ENCODE data around the gene PHACTR1.
"Not testable (repeated sequence)": the region's sequence is repeated elsewhere in the genome, so short reads cannot be mapped to it uniquely, and the experiment has no call there.

The PHACTR1 gene

GRCh38 chr6:13308332-13308731 is 591.8 kb downstream of the PHACTR1 start:
- DNase-seq: no peak
- TF ChIP-seq GATA1 (IDR thresholded peaks at IDR 0.05; ENCODE audit: low read depth, low read length): no peak
- no peak for TF ChIP-seq POLR2A (IDR thresholded peaks at IDR 0.05; ENCODE audit: low read length)

GRCh38 chr6:13311155-13311554 is 594.6 kb downstream of the PHACTR1 start:
- TF ChIP-seq POLR2A (IDR thresholded peaks at IDR 0.05; ENCODE audit: low read length): no peak
- TF ChIP-seq GATA1 (IDR thresholded peaks at IDR 0.05; ENCODE audit: low read depth, low read length): no peak
- DNase-seq: no peak

DNA sequence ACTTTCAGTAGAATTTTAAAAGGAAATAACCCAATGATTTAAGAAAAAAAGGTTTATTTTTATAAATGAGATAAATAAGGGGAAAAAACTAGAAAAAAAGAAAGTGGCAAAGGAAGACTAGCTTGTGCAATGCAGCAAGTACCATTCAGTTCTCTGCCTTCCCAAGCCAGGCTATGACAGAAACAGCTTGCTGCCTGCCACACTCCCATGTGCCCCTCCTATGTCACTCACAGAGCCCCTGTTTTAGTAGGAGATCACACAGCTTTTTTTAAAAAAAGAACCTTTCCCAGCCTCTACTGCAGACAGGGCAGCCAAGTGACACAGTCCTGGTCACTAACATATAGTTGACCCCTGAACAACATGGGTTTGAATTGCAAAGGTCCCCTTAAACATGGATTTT is 598.2 kb downstream of the PHACTR1 start:
- TF ChIP-seq GATA1 (IDR thresholded peaks at IDR 0.05; ENCODE audit: low read depth, low read length): no peak
- no peak for TF ChIP-seq POLR2A (IDR thresholded peaks at IDR 0.05; ENCODE audit: low read length)
- DNase-seq: no peak

DNA sequence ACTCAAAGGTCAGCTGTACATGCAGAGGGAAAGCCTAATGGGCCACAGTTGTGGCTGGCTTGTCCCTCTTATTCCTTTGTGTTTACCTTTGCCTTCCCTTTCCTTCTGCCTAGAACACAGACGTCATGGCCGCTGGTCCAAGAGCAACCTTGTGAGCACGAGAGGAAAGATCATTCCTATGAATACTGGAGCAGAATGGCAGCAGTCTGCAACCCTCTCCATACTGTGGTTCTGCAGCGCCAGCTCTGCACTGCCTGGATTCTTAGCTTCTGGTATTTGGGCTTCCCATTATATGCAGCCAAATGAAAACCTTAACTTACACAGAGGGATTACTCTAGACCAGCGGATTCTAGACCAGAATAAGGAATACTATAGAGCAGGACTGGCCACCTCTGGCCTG is 599.3 kb downstream of the PHACTR1 start:
- DNase-seq: no peak
- TF ChIP-seq POLR2A (IDR thresholded peaks at IDR 0.05; ENCODE audit: low read length) (no peak), GATA1 (IDR thresholded peaks at IDR 0.05; ENCODE audit: low read depth, low read length) (no peak)

- no peak for TF ChIP-seq GATA1 (IDR thresholded peaks at IDR 0.05; ENCODE audit: low read depth, low read length)
- TF ChIP-seq POLR2A (IDR thresholded peaks at IDR 0.05; ENCODE audit: low read length): no peak
- no peak for DNase-seq
Measured at GRCh38 chr6:13318821-13319220, 602.3 kb downstream of the PHACTR1 start.

- DNase-seq: peak; percentile 38 to 87
Measured at GRCh38 chr6:13319891-13320564, 603.5 kb downstream of the PHACTR1 start.

DNA sequence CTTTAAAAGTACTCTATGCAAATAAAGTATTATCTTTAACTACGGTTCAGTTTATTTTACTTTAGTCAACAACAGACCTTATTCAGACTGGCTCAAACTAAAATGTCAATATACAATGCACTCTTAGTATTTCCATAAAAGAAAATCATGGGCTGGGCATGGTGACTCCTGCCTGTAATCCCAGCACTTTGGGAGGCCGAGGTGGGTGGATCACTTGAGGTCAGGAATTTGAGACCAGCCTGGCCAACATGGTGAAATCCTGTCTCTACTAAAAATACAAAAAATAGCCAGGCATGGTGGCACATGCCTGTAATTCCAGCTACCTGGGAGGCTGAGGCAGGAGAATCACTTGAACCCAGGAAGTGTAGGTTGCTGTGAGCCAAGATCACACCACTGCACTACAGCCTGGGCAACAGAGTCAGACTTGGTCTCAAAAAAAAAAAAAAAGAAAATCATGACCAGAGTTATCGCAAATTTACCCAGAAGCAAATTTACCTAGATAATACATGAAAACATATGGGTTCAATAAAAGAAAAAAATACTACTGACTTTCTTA is 609.5 kb downstream of the PHACTR1 start:
- not testable (repeated sequence) for DNase-seq

More at GRCh38 chr6:13319891-13320564, 603.5 kb downstream of the PHACTR1 start:
- TF ChIP-seq GATA1 (IDR thresholded peaks at IDR 0.05; ENCODE audit: low read depth, low read length) (no peak), POLR2A (IDR thresholded peaks at IDR 0.05; ENCODE audit: low read length) (no peak)

DNA sequence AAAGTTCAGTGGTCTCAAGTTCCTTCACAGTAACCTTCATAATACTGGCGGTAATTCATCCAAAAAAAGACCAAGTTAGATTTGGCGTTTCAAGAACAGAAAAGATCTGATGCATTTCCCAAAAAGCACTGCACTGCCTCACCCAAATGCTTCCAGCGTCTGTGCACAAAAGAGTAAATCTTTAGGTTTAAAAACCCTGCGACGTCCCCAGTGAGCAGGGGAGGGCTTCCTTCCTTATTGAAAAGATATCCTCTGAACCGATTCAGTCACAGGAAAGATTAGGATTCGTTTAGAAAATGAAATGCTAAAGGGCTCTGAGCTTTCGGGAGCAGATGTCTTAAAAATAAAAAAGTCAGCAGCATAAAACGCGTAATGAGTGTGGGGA is 611.1 kb downstream of the PHACTR1 start:
- TF ChIP-seq POLR2A (IDR thresholded peaks at IDR 0.05; ENCODE audit: low read length) (no peak), GATA1 (IDR thresholded peaks at IDR 0.05; ENCODE audit: low read depth, low read length) (no peak)
- DNase-seq: no peak

DNA sequence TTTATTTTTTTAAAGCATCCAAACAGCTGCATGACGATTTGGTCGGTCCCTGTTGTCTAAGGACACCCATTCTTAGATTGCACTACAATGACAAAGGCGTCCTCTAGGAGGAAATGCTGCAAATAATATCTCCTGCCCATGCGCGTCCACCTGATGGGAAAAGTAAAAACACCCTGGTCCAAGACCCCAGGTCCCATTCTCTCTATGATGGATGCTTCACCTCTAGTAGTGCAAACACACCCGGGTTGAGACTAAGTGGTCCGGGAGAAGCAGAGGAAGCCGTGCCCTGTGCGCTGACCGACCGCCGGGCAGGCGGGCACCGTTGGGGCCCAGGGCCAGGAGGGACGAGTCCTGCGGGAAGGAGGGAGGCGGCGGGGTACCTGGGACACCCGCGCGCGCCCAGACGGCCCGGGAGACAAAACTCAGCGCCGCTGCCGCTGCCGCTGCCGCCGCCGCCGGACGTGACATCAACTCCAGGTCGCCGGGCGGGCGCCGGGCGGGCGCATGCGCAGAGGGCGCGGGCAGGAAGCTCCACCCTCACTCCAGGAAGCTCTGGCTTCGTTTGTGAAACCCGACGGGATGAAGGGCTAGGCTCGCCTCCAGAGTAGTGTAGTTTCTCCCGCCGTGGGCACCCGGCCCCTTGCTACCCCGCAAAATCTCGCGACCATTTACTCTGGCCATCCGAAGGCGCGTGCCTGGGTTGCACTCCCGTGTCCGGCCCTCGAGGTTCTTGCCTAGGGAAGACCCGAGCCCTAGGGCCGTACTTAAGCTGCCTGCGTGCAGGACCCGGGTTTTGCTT is 611.7 kb downstream of the PHACTR1 start, which contains the start of gene TBC1D7:
TBC1D7 (minus strand) TSS at position 462 of the 799 bp plus-strand sequence. CDS start 1,639 bp downstream, outside the sequence.
- no peak for TF ChIP-seq GATA1 (IDR thresholded peaks at IDR 0.05; ENCODE audit: low read depth, low read length)
- TF ChIP-seq POLR2A (IDR thresholded peaks at IDR 0.05; ENCODE audit: low read length): peak; percentile 94

DNA sequence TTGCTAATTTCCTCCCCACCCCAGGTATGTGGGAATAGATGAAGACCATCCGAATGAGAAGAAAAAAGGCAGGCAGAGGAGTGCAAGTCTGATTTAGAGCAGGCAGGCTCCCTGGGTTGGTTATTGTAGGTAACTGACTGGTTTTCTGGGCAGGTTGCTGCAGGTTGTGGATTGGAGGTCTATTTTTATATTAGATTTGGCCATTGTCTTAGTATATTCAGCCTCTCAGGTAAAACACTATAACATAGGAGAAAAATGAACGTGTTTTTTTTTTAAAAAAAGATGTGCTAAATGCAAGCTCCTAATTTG is 612.3 kb downstream of the PHACTR1 start:
- no peak for DNase-seq
- no peak for TF ChIP-seq POLR2A (IDR thresholded peaks at IDR 0.05; ENCODE audit: low read length)
- no peak for TF ChIP-seq GATA1 (IDR thresholded peaks at IDR 0.05; ENCODE audit: low read depth, low read length)

More for the DNA sequence above, 611.7 kb downstream of the PHACTR1 start, which contains the start of gene TBC1D7:
- peak; percentile 94 to 97 for DNase-seq

DNA sequence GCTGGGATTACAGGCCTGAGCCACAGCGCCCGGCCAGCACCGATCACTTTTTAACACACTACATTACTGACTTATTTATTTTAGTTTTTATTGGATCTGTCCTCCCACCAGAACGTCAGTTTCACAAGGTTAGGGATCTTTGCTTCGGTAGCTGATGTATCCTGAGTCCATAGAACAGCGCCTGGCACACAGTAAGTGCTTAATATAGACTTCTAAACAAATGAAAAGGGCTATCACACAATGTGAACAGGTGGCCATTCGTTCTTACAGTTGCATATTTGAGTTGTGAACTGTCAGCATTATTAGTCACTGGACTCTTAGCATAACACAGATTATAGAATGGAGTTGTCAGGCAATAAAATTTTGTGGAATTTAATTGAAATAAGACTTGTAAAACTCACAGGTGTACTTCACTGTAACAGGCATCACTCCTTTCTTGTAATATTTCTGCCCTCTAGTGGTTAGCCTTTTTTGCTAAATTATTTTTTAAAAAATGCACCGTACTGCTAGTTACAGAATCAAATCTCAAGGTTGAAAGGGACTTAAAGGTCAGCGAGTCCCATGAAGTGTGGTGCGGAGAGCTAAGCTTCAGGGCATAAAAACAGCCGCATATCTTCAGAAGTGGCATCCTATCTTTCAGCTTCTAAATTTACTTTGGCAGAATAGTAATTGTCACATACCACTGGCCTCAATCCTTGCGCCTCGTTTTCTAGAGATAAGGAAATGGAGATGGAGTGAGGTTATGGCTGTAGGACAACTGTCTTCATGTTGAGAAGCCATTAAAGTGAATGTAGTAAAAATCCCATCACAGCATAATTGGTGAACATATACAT is 615.2 kb downstream of the PHACTR1 start:
- no peak for TF ChIP-seq POLR2A (IDR thresholded peaks at IDR 0.05; ENCODE audit: low read length)
- TF ChIP-seq GATA1 (IDR thresholded peaks at IDR 0.05; ENCODE audit: low read depth, low read length): no peak
- DNase-seq: peak; percentile 34 to 61

DNA sequence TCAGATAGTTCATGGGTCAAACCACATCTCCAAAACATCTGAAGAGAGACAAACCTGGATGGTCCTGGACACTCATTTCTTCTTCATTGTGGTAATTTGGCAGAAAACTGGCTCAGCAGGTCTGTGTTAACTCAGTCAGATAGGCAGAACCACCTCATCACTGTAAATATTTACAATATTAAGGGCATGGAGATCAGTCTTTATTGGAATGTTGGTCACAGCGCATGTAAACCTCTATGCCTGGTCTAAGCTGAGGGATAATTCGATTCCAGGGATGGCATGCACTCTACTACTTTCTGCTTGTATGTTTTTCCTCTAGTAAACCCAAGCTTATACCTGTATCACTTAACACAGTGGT is 615.8 kb downstream of the PHACTR1 start:
- no peak for DNase-seq
- TF ChIP-seq GATA1 (IDR thresholded peaks at IDR 0.05; ENCODE audit: low read depth, low read length): no peak
- TF ChIP-seq POLR2A (IDR thresholded peaks at IDR 0.05; ENCODE audit: low read length): no peak

DNA sequence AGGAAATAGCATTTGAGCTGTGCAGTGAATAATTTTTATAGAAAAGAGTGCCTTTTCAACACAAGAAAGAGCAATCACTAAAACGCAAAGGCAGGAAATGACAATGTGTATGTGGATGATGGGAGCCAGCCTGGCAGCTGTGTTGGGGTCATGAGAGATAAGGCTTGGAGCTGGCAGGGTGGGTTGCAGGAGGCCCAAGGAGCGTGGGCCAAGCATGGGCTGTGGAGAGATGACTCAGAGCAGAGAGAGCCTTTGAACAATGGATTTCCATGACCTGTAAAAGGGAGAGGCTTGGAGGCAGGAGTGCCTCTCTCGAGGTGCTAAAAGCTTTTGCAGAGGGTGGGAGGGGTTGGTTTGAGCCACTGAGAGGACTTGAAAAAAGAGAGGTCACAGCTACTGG is 618.4 kb downstream of the PHACTR1 start:
- TF ChIP-seq POLR2A (IDR thresholded peaks at IDR 0.05; ENCODE audit: low read length): no peak
- peak; percentile 26 for TF ChIP-seq GATA1 (IDR thresholded peaks at IDR 0.05; ENCODE audit: low read depth, low read length)
- peak; percentile 87 to 95 for DNase-seq

GRCh38 chr6:13336553-13336952 is 620.0 kb downstream of the PHACTR1 start:
- peak; percentile 75 to 88 for DNase-seq
- TF ChIP-seq GATA1 (IDR thresholded peaks at IDR 0.05; ENCODE audit: low read depth, low read length) (no peak), POLR2A (IDR thresholded peaks at IDR 0.05; ENCODE audit: low read length) (no peak)
